Measurements from ENCODE around the gene NRXN2. TPM values are rescaled to one million over a fixed set of nuclear protein-coding genes. Genes with fewer than 3 reads are reported as not detected.

Gene NRXN2
- total and polyA plus RNA-seq, 2 of the 13 experiments (the other 11 are each of a cell fraction or from before 2014, with no cell fraction given), result not detected

DNA sequence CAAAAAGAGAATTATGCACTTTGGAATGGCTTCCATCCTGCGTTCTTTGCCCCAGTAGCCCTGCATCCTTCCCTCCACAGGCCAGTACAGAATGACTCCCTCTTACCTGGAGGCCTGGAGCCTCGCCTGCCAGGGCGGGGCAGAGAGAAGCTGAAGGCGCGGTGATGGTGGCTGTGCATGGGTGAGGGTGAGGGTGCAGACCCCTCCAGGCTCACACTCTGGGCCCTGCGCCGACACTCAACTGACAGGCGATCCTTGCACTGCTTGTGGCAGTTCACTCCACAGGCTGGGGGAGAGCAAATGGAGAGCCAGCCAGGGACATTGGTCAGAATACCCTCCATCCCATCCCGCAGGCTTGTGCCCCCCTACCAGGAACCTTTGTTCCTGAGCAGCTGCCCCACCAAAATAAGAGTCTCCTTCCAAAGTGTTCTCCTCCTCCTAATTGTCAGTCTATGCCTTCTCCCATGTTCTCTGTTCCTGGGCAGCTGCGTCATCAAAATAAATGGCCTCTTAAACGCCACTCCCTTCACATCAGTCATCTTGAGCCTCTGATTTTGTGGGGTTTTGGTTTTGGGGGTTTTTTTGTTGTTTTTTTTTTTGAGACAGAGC, 5.9 kb upstream of the NRXN2 start (continued):
- no peak for TF ChIP-seq CEBPG (CRISPR knock-in tag; IDR thresholded peaks at IDR 0.05)

DNA sequence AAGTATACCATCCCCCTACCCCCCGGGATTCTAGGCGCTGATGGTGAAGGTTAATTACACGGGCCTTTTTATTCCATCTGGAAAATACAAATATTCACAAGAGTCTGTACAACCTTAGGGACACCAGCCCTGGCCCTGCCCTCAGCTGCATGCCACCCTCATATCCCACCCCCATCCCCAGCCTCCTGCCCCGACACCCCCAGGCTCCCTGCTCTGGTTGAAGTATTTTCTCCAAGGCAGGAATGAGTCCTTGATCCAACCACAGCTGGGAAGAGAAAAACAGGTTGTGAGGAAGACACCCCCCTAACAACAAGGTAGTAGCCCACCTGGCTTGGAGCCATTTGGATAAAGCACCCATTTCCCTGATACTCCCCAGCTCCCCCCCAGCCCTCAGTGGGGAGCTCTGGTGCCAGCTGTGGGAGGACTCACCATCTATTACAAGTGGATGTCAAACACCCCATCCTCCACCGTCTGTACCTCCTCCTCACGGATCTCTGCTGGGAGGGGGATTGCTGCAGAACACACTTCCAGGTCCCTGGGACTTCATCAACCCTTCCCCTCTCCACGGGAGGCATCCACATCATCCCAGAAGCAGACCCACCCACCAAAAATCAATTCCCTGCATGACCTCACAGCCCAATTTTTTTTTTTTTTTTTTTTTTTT, 4.0 kb upstream of the NRXN2 start:
- ChIA-PET POLR2A (no interaction called here), CTCF (ENCODE audit: low intra/inter-chr PET ratio, low total read pairs) (no interaction called here)
- in situ Hi-C loops (cut with HindIII; ENCODE audit: extremely low pct_ligation_motif_present, low pct_unique_long_range_greater_than_20kb) (no loop called here), intact Hi-C loops (cut with micrococcal nuclease; ENCODE audit: unreplicated experiment) (loop anchor here (1.0 kb wide), 1 partner anchor 39 kb away; no protein-coding TSS in a partner anchor)
- TF ChIP-seq, protein P1, sequence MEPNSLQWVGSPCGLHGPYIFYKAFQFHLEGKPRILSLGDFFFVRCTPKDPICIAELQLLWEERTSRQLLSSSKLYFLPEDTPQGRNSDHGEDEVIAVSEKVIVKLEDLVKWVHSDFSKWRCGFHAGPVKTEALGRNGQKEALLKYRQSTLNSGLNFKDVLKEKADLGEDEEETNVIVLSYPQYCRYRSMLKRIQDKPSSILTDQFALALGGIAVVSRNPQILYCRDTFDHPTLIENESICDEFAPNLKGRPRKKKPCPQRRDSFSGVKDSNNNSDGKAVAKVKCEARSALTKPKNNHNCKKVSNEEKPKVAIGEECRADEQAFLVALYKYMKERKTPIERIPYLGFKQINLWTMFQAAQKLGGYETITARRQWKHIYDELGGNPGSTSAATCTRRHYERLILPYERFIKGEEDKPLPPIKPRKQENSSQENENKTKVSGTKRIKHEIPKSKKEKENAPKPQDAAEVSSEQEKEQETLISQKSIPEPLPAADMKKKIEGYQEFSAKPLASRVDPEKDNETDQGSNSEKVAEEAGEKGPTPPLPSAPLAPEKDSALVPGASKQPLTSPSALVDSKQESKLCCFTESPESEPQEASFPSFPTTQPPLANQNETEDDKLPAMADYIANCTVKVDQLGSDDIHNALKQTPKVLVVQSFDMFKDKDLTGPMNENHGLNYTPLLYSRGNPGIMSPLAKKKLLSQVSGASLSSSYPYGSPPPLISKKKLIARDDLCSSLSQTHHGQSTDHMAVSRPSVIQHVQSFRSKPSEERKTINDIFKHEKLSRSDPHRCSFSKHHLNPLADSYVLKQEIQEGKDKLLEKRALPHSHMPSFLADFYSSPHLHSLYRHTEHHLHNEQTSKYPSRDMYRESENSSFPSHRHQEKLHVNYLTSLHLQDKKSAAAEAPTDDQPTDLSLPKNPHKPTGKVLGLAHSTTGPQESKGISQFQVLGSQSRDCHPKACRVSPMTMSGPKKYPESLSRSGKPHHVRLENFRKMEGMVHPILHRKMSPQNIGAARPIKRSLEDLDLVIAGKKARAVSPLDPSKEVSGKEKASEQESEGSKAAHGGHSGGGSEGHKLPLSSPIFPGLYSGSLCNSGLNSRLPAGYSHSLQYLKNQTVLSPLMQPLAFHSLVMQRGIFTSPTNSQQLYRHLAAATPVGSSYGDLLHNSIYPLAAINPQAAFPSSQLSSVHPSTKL (CRISPR knock-in tag; IDR thresholded peaks at IDR 0.05), result no peak
- TF ChIP-seq MEIS2 (CRISPR knock-in tag; IDR thresholded peaks at IDR 0.05) (no peak), ZNF3 (CRISPR knock-in tag; IDR thresholded peaks at IDR 0.05) (no peak), RARG (CRISPR knock-in tag; IDR thresholded peaks at IDR 0.05; ENCODE audit: low read depth) (no peak), ZNF484 (CRISPR knock-in tag; IDR thresholded peaks at IDR 0.05; ENCODE audit: borderline replicate concordance, low read depth) (no peak), ZNF136 (CRISPR knock-in tag; IDR thresholded peaks at IDR 0.05; ENCODE audit: low read depth) (no peak), ZNF564 (CRISPR knock-in tag; IDR thresholded peaks at IDR 0.05) (no peak)
- H3K36me3 ChIP-seq (replicated peaks in 1 of 2; ENCODE audit: control insufficient read depth in 1 of 2, insufficient read depth in 2 of 2, low read length in 2 of 2), result no peaks in the 10 kb centered on the region
- H4K20me1 ChIP-seq (ENCODE audit: insufficient read depth, low read length), result no peaks in the 10 kb centered on the region
- peaks cover 34% of the 10 kb centered on the region for H3K4me1 ChIP-seq (ENCODE audit: insufficient read depth, low read length)
- no peak for DNase-seq (ENCODE audit: low spot score)
- H2AFZ ChIP-seq (ENCODE audit: low read length), result no peak overlapping the region
- H3K27me3 ChIP-seq (ENCODE audit: control insufficient read depth in 1 of 2, insufficient read depth in 2 of 2, low read length in 2 of 2), result peaks cover 0 to 28% of the 10 kb centered on the region in 2 experiments
- no peak overlapping the region for H3K9ac ChIP-seq (ENCODE audit: insufficient read depth, low read depth, low read length)
- H3K4me2 ChIP-seq (ENCODE audit: low read depth, low read length), result no peak overlapping the region
- no peak for FAIRE-seq
- no peak for ATAC-seq
- no peaks in the 10 kb centered on the region for H3K9me3 ChIP-seq (ENCODE audit: low read length)
- no TSS peak for BruUV-seq (replicated peaks)
- H3K4me3 ChIP-seq (replicated peaks in 1 of 3; ENCODE audit: insufficient read depth in 1 of 3, low read depth in 2 of 3, low read length in 3 of 3), result no peak overlapping the region
- H3K27ac ChIP-seq (ENCODE audit: extremely low read length, insufficient read depth, low read length), result no peak overlapping the region
- no peaks in the 10 kb centered on the region for H3K79me2 ChIP-seq (ENCODE audit: insufficient read depth, low read length)
- WGBS (ENCODE audit: low lambda C conversion rate), result 39% methylated on average over 6 of the region's 7 CpGs
